Non-pigmented ciliary epithelial cell (primary cell): ENCODE measurements around the gene SP110.
"Not testable (repeated sequence)": the region's sequence is repeated elsewhere in the genome, so short reads cannot be mapped to it uniquely, and the experiment has no call there.

Experiments
- DNase-seq: peaks from one replicate; pipeline ENCODE4 v3.0.0-alpha.2; 2010; ENCODE audit warnings: low read depth

Gene SP110

DNA sequence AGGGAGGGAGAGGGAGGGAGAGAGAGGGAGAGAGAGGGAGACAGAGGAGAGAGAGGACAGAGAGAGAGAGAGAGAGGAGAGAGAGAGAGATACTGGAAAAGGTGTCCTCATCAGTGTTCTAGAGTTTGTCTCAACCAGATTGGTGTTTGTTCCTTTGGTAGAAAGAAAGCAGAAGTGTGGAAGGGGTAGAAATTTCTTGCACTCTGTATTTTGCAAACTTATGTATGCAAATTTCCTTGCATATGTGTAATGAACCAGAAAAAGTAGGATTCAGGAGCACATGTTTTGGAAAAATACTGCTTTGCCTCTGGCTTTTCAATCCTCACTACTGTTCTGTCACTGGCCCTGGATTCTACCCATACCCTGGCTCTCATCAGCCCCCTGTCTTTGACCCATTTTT is 4.7 kb upstream of the SP110 start:
- DNase-seq = no peak

DNA sequence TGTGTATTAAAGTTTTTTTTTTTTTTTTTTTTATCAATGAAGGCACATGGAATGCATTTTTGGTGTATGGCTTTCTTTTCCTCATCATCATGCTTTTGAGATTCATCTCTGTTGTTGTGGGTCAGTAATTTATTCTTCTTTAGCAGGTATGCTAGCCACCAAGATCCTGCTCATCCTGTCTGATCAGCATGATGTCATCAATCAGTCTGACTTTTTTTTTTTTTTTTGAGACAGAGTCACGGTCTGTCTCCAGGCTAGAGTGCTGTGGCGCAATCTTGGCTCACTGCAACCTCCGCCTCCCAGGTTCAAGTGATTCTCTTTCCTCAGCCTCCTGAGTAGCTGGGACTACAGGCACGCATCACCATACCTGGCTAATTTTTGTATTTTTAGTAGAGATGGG is 3.0 kb upstream of the SP110 start:
- DNase-seq = not testable (repeated sequence)

GRCh38 chr2:230221493-230221892 is 1.7 kb upstream of the SP110 start:
- DNase-seq = no peak

- no peak for DNase-seq
These were observed 674 bp upstream of the SP110 start for GRCh38 chr2:230220347-230220969.

GRCh38 chr2:230218421-230218820 is 1.4 kb downstream of the SP110 start:
- no peak for DNase-seq

DNA sequence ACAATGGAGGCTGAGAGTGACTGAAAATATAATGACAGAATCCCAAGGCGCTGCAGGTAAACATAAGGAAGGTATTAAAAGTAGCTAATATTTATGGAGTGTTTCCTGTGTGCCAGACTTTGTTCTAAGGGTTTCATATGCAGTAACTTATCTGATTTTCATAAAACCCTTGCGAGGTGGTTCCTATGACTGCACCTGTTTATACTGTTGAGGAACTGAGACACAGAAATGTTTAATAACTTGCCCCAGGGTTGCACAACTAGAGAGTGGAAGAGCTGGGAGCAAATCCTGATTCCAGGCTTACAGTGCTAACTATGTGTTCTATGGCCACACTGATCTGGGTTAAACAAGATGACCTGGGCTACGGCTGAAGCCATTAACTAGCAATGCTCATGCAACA is 2.4 kb downstream of the SP110 start:
- no peak for DNase-seq

DNA sequence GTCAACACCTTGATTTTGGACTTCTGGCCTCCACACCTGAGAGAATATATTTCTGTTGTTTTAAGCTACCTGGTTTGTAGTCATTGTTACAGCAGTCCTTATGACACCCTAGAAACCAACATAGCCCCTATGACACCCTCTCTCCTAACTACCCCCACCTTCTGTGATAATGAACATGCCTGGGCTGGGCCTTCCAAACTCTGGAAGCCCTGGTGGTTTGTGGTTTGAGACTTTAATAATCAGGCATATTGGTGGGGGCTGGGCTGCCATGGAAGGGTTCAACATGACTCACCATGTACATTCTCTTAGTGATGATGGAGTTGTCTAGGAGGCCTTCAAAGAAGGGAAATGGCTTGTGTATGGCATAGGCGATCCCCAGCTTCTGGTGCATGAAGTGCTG is 3.3 kb downstream of the SP110 start:
- no peak for DNase-seq

GRCh38 chr2:230209422-230210051 is 10.2 kb downstream of the SP110 start:
- DNase-seq = no peak

GRCh38 chr2:230208576-230208975 is 11.2 kb downstream of the SP110 start:
- DNase-seq = no peak

- DNase-seq = no peak
These were observed 14.1 kb downstream of the SP110 start for GRCh38 chr2:230205721-230206120.

GRCh38 chr2:230205034-230205433 is 14.8 kb downstream of the SP110 start:
- DNase-seq = no peak

- DNase-seq = no peak
These were observed 16.6 kb downstream of the SP110 start for GRCh38 chr2:230203110-230203676.

DNA sequence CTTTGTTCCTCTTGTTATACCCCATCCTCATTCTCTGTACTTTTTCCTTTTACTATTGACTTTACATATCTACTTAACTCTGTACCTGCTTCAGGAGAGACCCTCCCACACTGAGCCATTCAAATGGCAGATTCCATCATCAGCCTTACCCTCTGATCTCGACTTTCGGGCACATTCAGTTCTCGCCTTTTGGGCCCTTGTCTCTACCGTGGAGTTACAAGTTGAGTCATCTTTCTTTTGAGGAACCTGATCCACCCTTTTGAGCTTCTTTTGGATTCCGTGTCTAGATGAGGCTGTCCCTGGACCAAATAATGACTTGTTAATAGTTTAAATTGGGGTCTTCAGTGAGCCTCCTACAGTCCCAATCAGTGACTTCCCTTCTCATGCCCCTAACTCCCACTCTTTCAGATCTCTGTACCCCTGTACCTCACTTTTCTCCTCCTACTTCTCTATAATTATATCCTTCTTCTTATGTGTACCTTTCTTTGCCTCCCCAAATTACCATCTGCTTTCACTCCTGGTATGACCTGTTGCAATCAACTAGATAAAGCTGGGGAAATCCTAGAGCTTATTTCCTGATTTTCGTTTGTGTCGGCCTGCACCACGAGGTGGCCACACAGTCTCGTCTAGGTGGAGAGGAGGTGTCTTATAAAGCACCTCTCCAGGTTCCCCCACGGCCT is 17.2 kb downstream of the SP110 start:
- no peak for DNase-seq

- DNase-seq = peak; percentile 10
These were observed 34.8 kb downstream of the SP110 start for GRCh38 chr2:230184727-230185578.

DNA sequence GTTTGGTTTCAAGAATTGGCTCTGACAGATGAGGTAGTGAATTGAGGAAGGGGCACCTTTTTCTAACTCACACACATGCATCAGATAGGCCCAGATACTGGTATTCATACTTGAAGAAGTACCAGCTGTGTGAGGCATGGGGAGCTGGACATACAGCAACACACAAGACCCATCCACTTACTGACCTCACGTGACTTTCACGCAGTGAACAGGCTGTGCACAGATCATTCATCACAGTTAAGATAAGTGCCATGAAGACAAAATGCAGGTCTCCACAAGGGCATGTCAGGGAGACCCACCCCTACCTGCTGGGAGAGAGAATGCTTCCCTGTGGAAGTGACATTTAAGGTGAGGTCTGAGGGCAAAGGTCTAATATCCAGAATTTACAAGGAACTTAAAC is 38.6 kb downstream of the SP110 start:
- no peak for DNase-seq

GRCh38 chr2:230179907-230180306 is 39.9 kb downstream of the SP110 start:
- no peak for DNase-seq

DNA sequence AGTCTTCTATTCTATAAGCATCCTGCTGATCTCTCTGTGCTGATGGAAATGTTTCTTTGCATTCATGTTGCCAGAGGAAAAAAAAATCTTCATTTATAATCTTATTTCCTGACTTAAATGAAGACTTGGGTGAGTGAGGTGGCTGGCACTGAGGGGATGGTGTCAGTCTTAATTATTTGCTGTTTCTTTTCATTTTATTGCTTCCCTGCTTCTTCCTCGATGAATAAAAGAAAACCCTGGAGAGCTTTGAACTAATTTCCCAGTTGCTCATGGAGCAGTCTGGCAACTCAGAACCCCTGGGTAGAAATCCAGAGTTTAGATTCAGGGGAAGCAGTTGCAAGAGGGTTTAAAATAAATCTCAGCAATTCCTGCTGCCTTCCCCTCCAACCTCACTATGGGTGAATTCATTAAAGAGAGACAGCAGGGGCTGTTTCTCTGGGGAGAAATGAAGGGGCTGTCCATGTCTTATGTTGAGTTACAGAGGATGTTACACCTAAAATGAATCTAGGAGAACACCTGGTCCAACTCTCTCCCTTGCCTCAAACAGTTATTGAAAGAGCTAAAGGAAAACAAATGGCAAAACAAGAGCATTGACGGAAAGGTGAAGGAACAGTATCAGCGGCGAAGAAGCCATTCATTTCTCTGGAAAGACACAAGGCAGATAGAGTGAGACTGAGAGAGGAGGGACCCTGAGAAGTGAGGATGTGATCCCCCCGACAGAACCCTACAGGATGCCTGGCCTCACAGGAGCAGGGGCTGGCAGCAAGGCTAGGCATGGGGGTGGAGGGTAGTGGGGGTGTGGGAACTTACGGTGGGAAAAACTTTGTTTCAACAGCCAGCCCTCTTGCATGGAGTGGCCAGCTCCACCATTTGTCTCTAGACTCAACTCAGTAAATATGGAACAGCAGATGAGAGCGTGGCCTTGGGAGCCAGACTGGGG is 41.0 kb downstream of the SP110 start:
- DNase-seq = no peak

GRCh38 chr2:230176996-230177395 is 42.8 kb downstream of the SP110 start:
- DNase-seq = no peak

GRCh38 chr2:230174466-230174865 is 45.3 kb downstream of the SP110 start:
- no peak for DNase-seq

DNA sequence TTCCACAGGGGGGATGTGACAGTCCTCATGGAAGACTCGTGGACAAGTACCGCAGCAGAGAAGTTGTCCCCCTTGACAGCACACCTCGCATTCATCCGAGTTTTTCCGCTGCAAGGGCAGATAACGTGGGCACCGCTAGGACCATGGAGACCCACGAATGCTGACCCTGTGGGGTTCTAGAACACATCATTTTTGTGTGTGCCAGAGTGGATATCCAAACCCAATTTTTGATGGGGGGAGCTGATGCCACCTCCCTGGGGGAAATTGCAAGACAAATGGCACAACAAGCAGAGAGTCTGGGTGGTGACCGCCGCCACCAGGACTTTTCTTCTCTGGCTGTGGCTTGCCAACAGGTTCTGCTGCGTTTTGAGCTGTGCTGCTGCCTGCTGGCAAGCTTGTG is 46.9 kb downstream of the SP110 start:
- DNase-seq = no peak

- no peak for DNase-seq
These were observed 47.6 kb downstream of the SP110 start for GRCh38 chr2:230172156-230172555.
